ENCODE data around the gene CD109. TPM values are rescaled to one million over a fixed set of nuclear protein-coding genes. Genes with fewer than 3 reads are reported as not detected.

CD109 gene
- total RNA-seq, 1 donor from 2014 or later: 17.6 TPM

DNA sequence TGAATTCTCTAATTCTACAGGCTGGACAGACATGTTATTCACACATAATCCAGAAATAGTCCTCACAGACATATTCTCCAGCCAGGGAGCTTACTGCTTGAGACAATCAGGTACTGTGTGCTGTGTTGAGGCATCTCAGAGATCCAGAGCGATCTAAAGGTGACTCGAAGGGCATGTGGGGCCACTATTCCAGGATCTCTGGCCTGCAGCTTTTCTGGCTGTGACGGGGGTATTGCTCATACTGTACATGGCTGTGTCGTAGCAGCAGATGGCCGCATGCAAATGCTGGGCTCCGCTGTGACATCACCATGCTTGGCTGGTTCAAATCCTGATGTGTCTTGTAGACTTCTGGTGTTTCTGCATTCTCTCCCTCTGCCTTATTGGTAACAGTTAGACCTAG is 37.8 kb downstream of the CD109 start:
- TF ChIP-seq, protein P1, sequence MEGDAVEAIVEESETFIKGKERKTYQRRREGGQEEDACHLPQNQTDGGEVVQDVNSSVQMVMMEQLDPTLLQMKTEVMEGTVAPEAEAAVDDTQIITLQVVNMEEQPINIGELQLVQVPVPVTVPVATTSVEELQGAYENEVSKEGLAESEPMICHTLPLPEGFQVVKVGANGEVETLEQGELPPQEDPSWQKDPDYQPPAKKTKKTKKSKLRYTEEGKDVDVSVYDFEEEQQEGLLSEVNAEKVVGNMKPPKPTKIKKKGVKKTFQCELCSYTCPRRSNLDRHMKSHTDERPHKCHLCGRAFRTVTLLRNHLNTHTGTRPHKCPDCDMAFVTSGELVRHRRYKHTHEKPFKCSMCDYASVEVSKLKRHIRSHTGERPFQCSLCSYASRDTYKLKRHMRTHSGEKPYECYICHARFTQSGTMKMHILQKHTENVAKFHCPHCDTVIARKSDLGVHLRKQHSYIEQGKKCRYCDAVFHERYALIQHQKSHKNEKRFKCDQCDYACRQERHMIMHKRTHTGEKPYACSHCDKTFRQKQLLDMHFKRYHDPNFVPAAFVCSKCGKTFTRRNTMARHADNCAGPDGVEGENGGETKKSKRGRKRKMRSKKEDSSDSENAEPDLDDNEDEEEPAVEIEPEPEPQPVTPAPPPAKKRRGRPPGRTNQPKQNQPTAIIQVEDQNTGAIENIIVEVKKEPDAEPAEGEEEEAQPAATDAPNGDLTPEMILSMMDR (IDR thresholded peaks at IDR 0.05): no peak
- DNase-seq (ENCODE audit: low spot score in 2 of 2): no peak
- H3K27ac ChIP-seq: no peak overlapping the region

DNA sequence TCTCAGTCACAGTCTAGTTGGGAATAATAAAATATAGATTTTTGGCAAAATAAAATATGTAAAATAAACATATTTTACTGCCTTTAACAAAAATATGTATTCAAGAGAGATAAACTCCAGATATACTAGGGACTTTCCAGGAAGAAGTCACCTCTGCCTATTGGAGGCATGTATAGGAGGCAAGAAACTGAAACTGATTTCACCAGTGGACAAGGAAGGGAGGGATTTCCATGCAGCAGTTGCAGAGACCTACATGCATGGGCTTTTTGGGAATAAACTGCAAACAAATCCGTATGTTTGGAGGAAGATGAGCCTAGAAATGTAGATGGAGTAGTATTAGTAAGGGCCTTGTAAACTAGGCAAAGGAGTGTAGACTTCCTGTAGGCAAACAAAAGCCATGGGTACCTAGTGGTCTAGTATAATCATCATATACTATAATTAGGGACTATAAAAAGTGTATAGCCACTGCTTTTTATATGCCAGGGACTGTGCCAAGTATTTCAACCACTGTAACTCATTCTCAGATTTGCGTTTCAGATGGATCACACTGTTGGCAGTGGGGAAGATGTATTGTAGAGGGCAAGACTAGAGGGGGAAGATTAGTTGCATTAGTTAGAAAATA is 38.9 kb downstream of the CD109 start:
- no peak overlapping the region for H3K4me3 ChIP-seq
- H3K4me1 ChIP-seq: no peaks in the 10 kb centered on the region
- no peaks in the 10 kb centered on the region for H3K36me3 ChIP-seq
- no peak overlapping the region for H3K27ac ChIP-seq
- TF ChIP-seq, protein P1 (IDR thresholded peaks at IDR 0.05): no peak
- no peaks in the 10 kb centered on the region for H3K9me3 ChIP-seq
- intact Hi-C loops (cut with DNase I): no loop called here
- no peak for DNase-seq (ENCODE audit: low spot score in 2 of 2)
- no peaks in the 10 kb centered on the region for H3K27me3 ChIP-seq

More for the DNA sequence above, 37.8 kb downstream of the CD109 start:
- intact Hi-C loops (cut with DNase I): loop anchor here (1.0 kb wide), 1 partner anchor 58 kb away; no protein-coding TSS in a partner anchor
- H3K4me3 ChIP-seq: no peak overlapping the region
- no peaks in the 10 kb centered on the region for H3K27me3 ChIP-seq
- no peaks in the 10 kb centered on the region for H3K9me3 ChIP-seq
- H3K4me1 ChIP-seq: no peaks in the 10 kb centered on the region
- H3K36me3 ChIP-seq: no peaks in the 10 kb centered on the region

DNA sequence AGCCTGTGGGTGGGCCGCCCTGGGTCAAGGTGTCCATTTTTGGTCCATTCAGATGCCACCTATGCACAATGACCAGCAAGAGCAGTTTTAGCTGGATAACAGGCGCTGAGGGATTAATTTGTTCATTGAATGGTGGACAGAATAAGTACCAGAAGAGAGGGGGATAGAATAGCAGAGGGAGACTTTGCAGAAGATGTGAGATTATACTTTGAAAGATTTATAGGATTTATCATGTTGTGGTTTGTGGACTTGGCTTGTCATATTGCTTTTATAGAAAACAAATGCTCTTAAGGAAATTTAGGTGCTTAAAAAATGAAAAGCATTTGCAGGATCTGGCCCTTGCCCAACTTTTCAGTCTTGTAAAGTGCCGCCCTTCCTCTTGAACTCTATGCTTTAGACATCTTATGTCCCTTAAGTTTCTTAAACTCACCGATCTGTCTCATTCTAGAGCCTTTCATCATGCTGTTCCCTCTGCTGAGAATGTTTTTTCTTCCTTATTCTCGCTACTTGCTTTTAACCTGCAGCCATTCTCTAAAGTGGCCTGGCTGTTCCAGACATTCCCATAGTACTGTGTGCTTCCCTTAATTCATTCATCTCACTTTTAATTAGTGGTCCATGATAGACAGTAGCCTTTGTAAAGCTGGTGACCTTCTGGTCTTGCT is 42.5 kb downstream of the CD109 start:
- Histone ChIP-seq H3K27ac (no peak overlapping the region), H3K27me3 (no peaks in the 10 kb centered on the region), H3K36me3 (no peaks in the 10 kb centered on the region), H3K9me3 (no peaks in the 10 kb centered on the region), H3K4me3 (no peak overlapping the region), H3K4me1 (no peaks in the 10 kb centered on the region)
- DNase-seq (ENCODE audit: low spot score in 2 of 2): no peak
- TF ChIP-seq, protein P1 (IDR thresholded peaks at IDR 0.05): no peak
- intact Hi-C loops (cut with DNase I): loop anchor here (2.0 kb wide), 1 partner anchor 1472 kb away; no protein-coding TSS in a partner anchor

DNA sequence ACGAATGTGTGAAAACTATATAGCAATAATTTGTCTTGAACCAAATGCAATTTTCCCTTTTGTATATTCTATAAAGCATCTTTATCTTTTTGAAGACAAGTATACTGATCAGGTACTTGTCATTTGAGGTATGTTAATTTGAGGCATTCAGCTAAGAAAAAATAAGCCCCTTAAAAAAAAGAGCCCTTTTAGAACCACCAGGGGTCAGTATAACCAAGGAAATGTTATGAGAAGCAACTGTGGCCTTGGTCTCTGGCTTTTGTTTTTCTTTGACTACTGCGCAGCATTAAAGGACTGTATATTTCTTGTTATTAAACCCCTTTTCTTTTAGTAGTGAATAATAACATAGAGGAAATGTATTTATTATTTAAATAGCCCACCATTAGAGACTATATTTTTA is 43.1 kb downstream of the CD109 start:
- intact Hi-C loops (cut with DNase I): loop anchor here (2.0 kb wide), 1 partner anchor 1472 kb away; no protein-coding TSS in a partner anchor
- TF ChIP-seq, protein P1 (IDR thresholded peaks at IDR 0.05): peak; percentile 69 to 82 (median 77)
- H3K27me3 ChIP-seq: no peaks in the 10 kb centered on the region
- no peaks in the 10 kb centered on the region for H3K9me3 ChIP-seq
- H3K36me3 ChIP-seq: no peaks in the 10 kb centered on the region
- H3K4me3 ChIP-seq: no peak overlapping the region
- H3K27ac ChIP-seq: no peak overlapping the region
- DNase-seq (ENCODE audit: low spot score in 2 of 2): no peak
- no peaks in the 10 kb centered on the region for H3K4me1 ChIP-seq

DNA sequence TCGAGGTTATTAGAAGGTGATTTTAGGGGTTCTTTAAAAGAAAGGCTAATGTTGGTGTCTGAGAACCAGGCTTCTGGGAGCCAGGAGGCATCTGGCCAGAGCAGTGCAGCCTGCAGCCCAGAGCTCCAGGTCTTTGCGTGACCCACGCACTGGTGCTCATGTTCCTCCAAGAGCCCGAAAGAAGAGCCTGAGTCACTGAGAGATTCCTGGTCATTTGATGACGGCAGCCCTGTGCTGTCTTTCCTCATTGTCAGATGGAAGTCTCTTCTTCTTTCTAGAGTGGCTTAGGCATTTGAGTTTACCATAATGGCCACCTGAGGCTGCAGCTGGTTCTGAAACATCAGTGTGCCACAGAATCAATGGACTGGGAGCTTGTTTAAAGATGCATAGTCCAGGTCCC is 46.4 kb downstream of the CD109 start:
- Histone ChIP-seq H3K9me3 (no peaks in the 10 kb centered on the region), H3K36me3 (no peaks in the 10 kb centered on the region), H3K27ac (no peak overlapping the region), H3K4me3 (no peak overlapping the region), H3K27me3 (no peaks in the 10 kb centered on the region), H3K4me1 (no peaks in the 10 kb centered on the region)
- TF ChIP-seq, protein P1 (IDR thresholded peaks at IDR 0.05): no peak
- intact Hi-C loops (cut with DNase I): no loop called here
- DNase-seq (ENCODE audit: low spot score in 2 of 2): no peak

Data from ascending aorta (tissue), 2 donors.